Activated CD4-positive, alpha-beta T cell treated with anti-CD3 and anti-CD28 coated beads, Interleukin-2, amount 50 U/mL, for 16 hours (primary cell): ENCODE results near the gene MAN1C1.

ENCODE experiments used
- DNase-seq: peaks from one replicate; pipeline ENCODE4 v3.0.0-alpha.2; 2020

The MAN1C1 gene

DNA sequence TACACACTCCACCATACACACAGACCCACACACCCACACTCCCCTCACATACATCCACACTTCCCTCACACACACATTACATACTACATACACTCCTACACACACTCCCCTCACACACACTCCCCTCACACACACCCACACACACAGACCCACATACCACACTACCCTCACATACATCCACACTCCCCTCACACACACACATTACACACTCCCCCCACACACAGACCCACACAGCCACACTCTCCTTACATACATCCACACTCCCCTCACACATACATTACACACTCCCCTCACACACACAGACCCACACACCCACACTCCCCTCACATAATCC is 150.8 kb downstream of the MAN1C1 start:
- DNase-seq: no peak

DNA sequence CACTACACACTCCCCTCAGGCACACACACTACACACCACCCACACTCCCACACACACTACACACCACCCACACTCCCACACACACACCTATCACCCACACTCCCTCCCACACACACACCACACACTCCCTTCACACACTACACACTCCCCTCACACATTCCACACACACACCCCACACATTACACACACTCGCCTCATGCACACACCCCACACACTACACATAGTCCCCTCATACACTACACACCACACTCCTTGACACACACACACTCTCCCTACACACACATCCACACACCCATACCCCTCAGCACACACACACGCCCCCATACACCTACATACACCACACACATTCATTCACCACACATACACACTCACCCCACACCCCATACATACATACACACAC is 152.4 kb downstream of the MAN1C1 start:
- DNase-seq: no peak

DNA sequence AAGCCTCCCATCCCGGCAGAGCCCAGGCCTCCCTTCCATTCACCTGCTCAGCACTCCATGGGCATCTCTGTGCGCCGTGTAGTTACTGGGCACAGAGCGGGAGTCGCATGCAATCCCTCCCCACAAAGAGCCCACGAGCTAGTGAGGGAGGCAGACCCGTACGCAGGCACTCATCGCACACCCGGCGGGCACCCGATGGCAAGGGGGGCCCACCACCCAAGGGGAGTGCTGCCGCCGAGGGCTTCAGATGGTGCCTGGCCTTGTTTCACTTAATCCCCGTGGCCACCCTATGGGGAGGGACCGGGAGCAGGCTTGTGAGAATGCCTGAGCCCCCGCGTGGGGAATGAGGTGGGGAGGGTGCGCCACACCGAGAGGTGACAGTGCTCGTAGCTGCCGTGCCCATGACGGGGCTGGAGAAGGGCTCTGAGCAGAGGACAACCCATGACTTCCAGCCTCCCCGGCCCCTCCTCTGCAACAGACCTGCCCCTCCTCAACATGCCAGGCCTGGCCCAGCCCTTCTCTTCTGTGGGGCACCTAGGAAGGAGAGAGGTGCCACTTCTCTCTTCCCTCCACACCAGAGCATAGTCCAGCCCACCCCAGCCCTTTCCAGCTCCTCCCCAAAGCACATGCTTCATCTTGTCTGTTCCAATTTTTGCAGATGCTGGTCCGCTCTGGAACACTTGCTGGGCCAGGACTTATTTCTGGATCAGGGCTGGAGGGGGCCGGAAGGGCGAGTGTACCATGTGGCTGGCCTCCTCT is 153.2 kb downstream of the MAN1C1 start:
- DNase-seq: no peak

DNA sequence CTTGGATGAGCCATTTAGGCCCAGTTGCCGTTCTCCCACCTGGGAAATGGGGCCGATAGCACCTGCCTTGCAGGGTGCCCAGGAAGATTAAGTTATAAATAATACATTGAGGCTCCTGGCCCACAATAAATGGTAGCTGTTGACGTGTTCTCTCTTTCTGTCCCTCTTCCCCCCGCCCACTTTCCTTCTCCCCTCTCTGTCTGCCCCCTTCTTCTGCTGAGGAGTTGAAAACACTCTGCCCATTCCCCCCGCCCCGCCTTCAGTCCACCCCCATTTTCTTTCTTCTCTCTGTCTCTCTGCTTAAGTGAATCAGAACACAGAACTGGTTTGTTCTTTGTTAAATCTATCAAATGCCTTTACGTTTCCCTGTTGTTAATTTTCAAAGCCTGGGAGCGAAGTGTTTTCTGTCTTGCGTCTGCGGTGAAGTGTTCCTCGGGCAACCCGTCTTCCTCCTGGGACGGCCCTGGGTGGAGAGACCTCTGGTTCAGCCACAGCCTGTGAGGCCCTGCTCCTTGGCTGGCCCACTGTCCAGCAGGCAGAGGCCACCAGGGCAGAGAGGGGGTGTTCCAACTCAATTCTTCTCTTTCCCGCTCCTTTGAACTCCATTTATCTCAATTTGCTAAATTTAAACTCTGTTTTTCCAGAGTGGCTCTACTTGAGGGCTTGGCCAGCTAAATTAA is 154.1 kb downstream of the MAN1C1 start:
- no peak for DNase-seq

DNA sequence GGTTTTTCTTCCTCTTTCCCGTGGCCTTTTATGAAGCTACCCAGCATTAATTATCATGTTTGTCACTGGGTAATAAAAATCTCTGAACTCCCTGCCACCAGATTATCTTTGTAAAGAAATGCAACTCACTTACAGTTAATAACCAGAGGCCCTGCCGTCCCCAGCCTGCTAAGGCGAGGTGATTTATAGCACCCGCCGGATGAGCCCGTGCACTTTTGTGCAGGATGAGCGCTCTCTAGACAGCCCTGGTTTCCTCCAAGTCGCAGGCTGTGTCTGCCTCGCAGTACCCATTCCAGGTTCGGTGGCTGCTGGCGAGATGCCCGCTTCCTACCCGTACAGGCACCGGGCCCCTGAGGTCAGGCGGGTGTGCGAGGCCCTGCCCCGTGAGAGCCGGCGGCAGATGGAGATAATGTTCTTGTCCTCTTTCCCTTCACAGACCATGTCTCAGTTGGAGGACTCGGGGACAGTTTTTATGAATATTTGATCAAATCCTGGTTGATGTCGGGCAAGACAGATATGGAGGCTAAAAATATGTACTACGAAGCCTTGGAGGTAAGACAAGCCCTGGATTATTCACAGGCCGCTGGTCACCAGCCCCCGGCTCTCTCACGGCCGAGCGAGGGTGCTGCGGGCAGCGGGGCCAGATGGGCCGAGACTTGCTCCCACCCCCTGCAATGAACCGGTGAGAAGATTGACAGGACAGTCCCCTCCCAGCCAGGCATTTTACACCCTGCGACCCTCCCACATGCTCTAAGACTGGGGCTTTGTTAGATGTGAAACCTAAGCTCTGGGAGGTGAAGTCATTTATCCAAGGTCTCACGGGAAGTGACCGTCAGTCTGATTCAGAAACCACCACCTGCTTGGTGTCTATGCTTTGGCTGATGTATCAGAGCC is 154.9 kb downstream of the MAN1C1 start:
- no peak for DNase-seq

DNA sequence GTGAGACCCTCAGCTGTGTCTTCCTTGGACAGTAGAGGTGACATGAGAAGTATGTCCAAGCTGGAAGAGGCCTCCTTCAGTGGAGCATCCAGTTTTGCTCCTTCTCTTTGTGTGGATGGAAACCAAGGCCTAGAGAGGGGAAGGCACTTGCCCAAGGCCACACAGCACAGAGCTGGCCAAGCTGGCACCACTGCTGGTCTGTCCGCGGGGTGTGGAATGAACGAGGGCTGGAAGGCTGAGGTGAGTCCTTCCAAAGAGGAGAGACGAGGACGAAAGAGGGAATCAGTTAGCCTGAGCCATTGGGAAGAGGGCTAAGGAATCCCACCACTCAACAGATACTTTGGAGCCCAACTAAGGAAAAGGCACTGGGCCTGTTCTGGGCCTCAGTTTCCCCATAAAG is 155.6 kb downstream of the MAN1C1 start:
- no peak for DNase-seq

DNA sequence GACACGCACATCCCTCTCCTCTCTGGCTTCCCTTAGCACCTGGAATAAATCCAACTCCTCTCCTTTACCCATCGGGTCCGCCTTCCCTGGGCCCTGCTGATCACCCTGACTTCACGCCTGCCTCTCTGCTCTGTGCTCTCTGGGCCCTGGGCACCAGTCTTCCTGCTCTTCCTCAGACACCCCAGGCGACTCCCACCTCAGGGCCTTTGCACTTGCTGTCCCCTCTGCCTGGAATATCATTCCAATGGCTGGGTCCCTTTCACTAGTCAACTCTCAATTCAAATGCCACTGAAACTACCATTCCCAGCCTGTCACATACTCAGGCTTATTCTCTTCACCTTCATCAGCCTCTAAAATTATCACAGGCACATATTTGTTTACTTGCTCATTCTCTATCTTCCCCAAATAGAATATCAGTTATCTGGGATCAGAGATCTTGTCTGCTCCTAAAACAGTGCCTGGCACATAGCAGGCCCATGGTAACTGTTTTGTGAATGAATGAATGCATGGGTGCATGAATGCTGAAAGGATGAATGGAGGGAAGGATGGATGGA is 156.2 kb downstream of the MAN1C1 start:
- DNase-seq: no peak

DNA sequence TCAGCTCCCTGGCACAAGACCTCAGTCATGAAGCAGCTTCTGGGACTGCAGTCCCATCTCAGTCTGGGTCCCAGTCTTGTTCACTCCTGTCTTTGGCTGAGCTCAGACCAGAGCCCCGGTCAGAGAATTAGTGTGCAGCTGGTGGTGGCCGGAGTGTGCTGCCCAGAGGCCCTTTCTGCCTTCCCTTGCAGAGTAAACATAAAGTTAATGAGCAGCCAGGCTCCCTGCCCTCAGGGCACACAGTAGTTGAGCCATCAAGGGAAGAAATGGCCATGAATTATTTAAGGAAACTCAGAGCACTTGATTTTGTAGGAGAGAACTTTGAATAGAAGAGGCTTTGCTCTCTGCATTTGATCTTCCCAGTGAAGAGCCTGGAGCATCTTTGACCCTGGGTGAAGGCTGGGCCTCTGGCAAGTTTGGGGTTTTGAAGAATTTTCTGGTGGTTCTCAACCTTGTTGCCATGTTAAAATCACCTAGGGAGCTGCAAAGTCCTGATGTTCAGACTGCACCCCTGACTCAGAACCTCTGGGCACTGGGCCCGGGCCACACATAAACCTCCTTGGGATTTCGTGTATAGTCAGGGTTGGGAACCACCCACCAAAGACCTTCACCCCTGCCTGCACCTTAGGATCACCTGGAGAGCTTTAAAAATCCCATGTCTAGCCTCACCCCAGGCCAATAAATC is 157.0 kb downstream of the MAN1C1 start:
- DNase-seq: no peak

DNA sequence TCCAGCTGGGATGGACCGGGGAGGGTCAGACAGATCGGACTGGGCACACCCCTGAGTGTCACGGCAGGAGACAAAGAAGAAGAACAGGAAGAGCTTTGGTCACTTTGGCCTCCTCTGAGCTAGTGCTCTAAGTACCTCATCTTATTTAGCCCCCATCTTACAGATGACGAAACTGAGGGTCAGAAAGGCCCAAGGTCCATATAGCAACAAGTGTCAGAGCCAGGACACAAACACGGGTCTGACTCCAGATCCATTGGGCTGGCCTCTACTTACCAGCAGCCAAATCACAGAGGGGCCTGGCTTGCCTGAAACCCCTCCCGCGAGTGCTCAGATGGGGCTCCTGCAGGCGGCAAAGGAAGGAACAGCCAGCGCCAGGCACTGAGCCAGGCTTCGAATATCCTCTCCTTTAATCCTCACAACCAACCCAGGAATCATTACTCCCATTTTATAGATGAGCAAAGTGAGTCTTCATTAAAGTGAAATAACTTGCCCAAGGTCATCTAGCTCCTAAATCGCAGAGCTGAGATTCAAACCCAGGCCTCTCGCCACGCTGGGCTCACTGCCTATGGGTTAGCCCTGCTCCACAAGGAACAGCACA is 157.7 kb downstream of the MAN1C1 start:
- no peak for DNase-seq

DNA sequence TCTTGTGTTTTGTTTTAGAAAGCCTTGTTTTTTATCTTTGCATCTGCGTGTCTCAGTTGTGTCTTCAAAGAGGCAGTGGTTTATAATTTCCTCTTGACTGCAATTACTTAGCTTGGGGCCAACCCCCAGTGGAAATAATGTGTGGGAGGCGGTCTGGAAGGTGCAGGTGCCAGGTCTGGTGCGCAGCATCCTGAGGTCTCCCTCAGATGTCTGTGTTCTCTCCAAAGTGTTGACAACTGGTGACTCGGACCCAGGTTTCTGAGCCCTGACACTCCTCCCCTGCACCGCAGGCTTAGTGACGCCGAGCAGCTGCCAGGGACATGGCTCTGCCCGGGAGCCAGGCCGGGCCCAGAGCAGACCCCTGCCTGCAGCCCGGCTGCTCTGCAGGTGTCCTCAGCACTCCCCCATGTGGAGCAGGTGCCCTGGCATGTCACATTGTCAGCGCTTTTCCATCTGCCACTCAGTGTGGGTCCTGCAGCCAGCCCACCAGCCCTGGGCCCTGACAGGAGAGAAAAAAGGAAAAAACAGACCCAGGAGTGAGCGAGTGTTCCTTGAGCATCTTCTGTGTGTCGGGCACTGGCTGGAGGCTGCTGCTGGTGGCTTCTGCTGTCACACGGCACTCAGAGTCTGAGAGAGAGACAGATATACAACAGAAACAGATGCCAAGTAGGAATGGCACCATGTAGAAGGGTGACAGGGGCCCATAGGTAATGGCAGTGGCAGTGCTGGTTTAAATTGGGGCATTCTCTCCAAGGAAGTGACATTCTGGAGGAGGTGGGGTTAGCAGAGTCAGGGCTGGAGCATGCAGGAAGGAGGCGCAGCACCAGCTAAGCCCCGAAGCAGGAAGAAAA is 158.6 kb downstream of the MAN1C1 start:
- peak; percentile 71 for DNase-seq

DNA sequence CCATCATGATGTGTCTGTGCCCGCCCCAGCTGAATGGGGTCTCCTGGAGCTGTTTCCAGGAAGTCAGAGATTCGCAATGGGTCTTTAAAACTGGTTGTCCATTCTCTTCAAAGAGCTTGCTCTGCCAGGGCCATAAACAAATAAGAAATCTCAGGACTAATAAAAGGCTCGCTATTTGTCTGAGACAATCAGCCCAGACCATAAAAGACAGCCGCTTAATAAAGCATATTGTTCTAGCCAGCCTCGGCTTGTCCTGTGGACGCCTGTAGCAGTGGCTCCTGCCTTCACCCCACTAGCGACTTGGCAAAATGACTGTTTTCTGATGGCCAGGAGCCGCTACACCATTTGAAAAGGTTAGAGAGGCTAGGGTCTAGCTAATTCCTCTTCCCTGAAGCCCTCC is 162.8 kb downstream of the MAN1C1 start:
- no peak for DNase-seq

DNA sequence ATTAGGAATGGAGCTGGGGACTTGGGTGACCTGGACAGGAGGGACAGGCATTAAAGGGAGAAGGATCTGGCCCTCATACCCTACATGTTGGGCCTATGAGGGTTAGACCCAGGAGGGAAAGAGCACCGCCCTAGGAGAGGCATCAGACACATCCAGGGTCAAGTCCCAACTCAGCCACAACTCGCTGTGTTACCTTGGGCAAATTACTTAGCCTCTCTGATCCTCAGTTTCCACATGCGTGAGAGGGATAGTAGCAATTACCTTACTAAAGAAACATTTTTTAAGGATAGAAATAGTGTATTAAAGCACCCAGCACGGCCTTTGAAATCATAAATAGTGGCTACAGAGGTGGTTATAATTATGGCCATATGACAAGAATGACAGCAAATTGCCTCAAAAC is 163.3 kb downstream of the MAN1C1 start:
- DNase-seq: no peak

DNA sequence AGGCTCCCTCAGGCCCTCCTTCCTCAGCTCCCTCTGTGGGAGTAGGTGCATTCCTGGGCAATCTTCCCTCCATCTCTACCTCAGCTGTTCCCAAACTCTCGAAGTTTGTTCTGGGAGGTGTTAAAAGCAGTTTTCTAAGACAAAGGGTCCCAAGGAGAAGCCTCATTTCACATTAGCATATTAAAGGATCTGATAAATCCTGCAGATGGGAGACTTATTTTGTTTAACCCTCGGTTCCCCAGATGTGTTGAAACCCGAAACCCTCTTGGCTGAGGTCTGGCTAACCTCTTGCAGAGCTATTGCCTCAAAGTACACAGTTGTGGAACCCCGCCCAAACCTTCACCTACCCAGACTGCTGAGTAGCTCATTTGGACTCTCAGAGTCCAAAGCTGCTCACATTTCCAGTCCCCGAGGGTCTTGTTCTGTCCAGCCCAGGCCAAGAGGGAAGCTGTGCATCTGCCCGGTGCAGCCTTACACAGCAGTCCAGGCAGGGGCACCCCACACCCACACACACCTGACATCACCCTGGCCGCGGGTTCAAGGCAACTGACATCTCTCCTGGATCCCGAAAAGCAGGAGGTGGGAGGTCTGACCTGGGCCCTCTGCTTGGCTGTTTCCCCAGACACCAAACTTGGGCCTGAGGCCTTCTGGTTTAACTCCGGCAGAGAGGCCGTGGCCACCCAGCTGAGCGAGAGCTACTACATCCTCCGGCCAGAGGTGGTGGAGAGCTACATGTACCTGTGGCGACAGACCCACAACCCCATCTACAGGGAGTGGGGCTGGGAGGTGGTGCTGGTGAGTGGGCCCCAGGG is 163.9 kb downstream of the MAN1C1 start:
- DNase-seq: no peak

DNA sequence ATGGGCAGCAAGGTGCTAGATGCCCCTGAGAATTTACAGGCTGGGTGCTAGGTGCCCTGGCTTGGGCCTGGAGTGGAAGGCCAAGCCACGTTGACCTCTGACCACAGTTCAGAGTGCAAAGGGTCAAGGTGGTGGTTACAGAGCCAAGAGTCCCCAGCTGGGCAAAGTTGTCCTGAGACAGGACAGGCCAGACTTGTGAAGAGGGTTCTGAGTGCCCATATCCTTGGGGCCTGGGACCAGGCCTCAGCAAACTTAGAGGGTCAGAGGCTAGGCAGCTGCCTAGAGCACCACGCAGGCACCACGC is 164.5 kb downstream of the MAN1C1 start:
- DNase-seq: no peak

DNA sequence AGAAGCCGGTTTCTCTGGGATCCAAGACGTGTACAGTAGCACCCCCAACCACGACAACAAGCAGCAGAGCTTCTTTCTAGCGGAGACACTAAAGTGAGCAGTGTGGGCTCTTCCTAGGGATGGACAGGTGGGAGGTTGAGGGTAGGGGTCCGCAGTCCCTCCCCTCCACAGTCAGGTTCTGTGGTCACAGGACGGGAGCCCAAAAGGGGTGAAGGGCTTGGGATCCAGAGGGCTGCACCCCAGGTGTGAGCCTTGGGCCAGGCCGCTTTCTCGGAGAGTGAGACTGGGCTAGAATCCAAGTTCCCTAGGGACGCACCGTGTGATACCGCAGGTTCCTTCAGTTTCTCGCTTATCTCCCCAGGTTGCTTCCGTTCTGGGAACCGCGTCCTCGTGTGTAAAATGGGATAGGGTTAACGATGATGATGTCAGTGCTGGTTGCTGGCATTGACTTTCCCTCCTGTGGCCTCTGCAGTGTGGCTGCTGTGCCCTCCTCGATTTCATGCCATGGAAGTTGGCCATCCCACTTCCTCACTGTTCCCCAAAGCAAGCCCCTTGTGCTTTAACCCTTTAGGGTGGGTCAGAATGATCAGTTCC is 166.1 kb downstream of the MAN1C1 start:
- DNase-seq: no peak

DNA sequence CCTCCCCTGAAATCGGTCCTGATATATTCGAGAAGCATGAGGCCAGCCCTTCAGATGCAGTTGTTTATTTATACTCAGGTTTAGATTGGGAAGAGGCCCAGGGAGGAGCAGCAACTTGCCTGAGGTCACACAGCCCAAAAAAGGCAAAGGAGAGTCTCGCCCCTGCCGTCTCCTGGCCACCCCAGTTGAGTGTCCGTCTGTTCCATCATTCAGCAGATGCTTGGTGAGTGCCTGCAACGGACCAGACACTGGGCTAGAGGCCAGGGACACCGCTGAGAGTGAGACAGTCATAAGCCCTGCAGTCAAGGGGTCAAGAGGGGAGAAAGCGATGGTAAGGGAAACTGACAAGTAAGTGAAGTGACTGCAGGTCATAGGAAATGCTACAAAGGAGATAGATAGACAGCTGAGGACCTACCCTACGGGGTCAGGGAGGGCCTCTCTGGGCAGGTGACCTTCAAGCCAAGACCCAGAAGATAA is 168.0 kb downstream of the MAN1C1 start:
- no peak for DNase-seq

DNA sequence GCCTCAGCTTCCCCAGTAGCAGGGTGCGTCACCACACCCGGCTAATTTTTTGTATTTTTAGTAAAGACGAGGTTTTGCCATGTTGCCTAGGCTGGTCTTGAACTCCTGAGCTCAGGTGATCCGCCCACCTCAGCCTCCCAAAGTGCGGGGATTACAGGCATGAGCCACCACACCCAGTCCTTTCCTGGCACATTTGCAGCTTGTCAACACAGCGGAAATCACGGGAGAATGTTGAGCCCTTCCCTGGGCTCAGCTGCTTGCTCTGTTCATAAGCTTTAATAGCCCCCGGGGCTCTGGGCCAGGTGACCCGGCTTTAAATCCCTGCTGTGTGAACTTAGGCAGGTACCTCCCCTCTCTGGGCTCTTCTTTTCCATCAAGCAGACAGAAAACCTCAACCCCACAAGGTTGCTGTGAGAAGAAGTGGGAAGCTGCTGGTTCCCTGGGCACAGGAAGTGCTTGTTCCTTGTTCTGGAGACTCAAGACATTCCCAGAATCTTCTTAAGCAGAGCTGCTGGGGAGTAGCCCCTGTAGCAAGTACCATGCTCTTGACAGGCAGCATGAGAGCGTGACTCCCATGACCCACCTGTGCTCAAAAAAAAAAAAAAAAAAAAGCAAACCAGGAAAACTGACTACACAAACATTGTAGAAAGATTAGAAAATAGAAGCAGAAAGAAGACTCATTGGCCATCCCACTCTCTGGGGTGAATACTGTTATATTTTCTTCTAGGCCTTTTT is 168.9 kb downstream of the MAN1C1 start:
- DNase-seq: no peak

DNA sequence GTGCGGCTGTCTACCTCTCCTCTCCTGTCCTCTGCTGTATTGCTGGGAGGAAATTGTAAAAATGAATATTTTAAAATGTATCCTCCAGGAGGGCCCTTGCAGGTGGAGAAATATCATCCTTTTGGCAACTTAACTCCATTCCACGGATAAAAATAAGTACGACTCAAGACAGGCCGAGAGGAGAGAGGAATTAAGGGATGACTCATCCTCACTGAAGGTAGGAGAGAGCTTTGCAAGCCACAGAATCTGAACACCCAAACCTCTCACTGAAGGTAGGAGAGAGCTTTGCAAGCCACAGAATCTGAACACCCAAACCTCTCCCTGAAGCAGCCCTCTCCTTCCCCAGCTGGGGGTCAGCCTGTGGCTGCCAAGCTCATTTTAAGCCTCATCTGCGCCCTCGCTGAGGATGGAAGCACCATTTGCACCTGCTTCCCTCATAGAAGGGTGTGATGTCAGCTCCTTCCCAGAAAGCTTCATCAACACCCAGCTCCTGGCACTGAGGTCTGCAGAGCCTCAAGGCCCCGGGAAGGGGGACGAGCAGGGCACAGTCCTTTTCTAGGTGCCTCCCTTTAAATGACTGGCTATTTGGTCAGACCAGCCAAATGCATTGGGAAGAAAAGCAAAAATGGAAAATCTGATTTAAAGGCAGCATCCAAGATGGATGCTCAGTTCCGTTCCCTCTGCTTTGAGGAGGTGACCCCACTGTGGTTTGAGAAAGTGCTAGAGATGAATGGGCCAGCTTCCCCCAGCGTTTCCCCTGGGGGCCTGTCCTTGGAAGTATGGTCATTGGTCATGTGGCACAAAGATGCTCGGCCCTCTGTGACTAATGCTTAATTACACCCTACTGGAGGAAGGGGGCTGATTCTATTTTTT is 170.5 kb downstream of the MAN1C1 start:
- no peak for DNase-seq
